HG03066 (cell line): ENCODE results near the gene TPCN1.

Experiments used
- ATAC-seq: cut with Tn5 transposase; IDR thresholded peaks from one replicate; pipeline ENCODE4 v1.9.1; 2021; ENCODE audit warnings: low read depth; ENCODE audit not compliant: unreplicated experiment

TPCN1 gene

GRCh38 chr12:113253532-113254285 lies 32.4 kb downstream of the TPCN1 start:
- no peak for ATAC-seq

GRCh38 chr12:113254298-113254697 lies 33.0 kb downstream of the TPCN1 start:
- no peak for ATAC-seq

- no peak for ATAC-seq
Observed at GRCh38 chr12:113257564-113257963, 36.3 kb downstream of the TPCN1 start.

GRCh38 chr12:113260127-113260526 lies 38.9 kb downstream of the TPCN1 start:
- ATAC-seq: no peak

- no peak for ATAC-seq
Observed at GRCh38 chr12:113260636-113261300, 39.5 kb downstream of the TPCN1 start.

- no peak for ATAC-seq
Observed at GRCh38 chr12:113261847-113262470, 40.7 kb downstream of the TPCN1 start.

GRCh38 chr12:113262710-113263109 lies 41.4 kb downstream of the TPCN1 start:
- no peak for ATAC-seq

- ATAC-seq: no peak
Observed at GRCh38 chr12:113263431-113263963, 42.2 kb downstream of the TPCN1 start.

GRCh38 chr12:113266106-113266895 lies 45.0 kb downstream of the TPCN1 start:
- no peak for ATAC-seq

- ATAC-seq: no peak
Observed at GRCh38 chr12:113267621-113268020, 46.4 kb downstream of the TPCN1 start.

- no peak for ATAC-seq
Observed at GRCh38 chr12:113268136-113268535, 46.9 kb downstream of the TPCN1 start.

- no peak for ATAC-seq
Observed at GRCh38 chr12:113268621-113269020, 47.4 kb downstream of the TPCN1 start.

- ATAC-seq: no peak
Observed at GRCh38 chr12:113269257-113269943, 48.1 kb downstream of the TPCN1 start.

- no peak for ATAC-seq
Observed at GRCh38 chr12:113270709-113271009, 49.4 kb downstream of the TPCN1 start.

- no peak for ATAC-seq
Observed at GRCh38 chr12:113271466-113271852, 50.2 kb downstream of the TPCN1 start.

GRCh38 chr12:113271853-113272561 lies 50.7 kb downstream of the TPCN1 start:
- ATAC-seq: no peak

- no peak for ATAC-seq
Observed at GRCh38 chr12:113273053-113273725, 51.9 kb downstream of the TPCN1 start.

- no peak for ATAC-seq
Observed at GRCh38 chr12:113274848-113275247, 53.6 kb downstream of the TPCN1 start.

- ATAC-seq: no peak
Observed at GRCh38 chr12:113276306-113276705, 55.0 kb downstream of the TPCN1 start.
